HS-5 (cell line): ENCODE measurements around the gene SSR4.

ENCODE experiments used
- DNase-seq: peaks from one replicate; pipeline ENCODE4 v3.0.0-alpha.2; 2012; ENCODE audit warnings: low read depth

SSR4 gene

GRCh38 chrX:153781428-153782047 lies 12.9 kb upstream of the SSR4 start:
- no peak for DNase-seq

- no peak for DNase-seq
These were observed 12.2 kb upstream of the SSR4 start for GRCh38 chrX:153782313-153782712.

- no peak for DNase-seq
These were observed 11.6 kb upstream of the SSR4 start for GRCh38 chrX:153782871-153783270.

GRCh38 chrX:153783378-153784013 lies 11.0 kb upstream of the SSR4 start:
- no peak for DNase-seq

GRCh38 chrX:153784325-153784967 lies 10.0 kb upstream of the SSR4 start:
- no peak for DNase-seq

GRCh38 chrX:153786669-153787068 lies 7.8 kb upstream of the SSR4 start:
- DNase-seq = no peak

- no peak for DNase-seq
These were observed 4.8 kb upstream of the SSR4 start for GRCh38 chrX:153789654-153790053.

- no peak for DNase-seq
These were observed 3.2 kb upstream of the SSR4 start for GRCh38 chrX:153791104-153791852.

- no peak for DNase-seq
These were observed 2.1 kb upstream of the SSR4 start for GRCh38 chrX:153792368-153792767.

- no peak for DNase-seq
These were observed 1.2 kb upstream of the SSR4 start for GRCh38 chrX:153793291-153793690.

- DNase-seq = no peak
These were observed 689 bp downstream of the SSR4 start for GRCh38 chrX:153794897-153795816.

GRCh38 chrX:153797415-153798015 lies 3.0 kb downstream of the SSR4 start:
- DNase-seq = no peak

GRCh38 chrX:153799326-153799725 lies 4.9 kb downstream of the SSR4 start:
- DNase-seq = no peak

- DNase-seq = no peak
These were observed 5.8 kb downstream of the SSR4 start for GRCh38 chrX:153800177-153800722.

- no peak for DNase-seq
These were observed 6.3 kb downstream of the SSR4 start for GRCh38 chrX:153800746-153801145.

GRCh38 chrX:153801669-153802068 lies 7.2 kb downstream of the SSR4 start:
- DNase-seq = no peak

GRCh38 chrX:153802513-153803045 lies 8.1 kb downstream of the SSR4 start:
- no peak for DNase-seq

- no peak for DNase-seq
These were observed 9.0 kb downstream of the SSR4 start for GRCh38 chrX:153803211-153804099.

GRCh38 chrX:153804100-153804595 lies 9.7 kb downstream of the SSR4 start:
- no peak for DNase-seq

- DNase-seq = no peak
These were observed 10.2 kb downstream of the SSR4 start for GRCh38 chrX:153804621-153805020.
